Breast epithelium (tissue), 4 donors: ENCODE data around the gene KREMEN2. TPM values are rescaled to one million over a fixed set of nuclear protein-coding genes. Genes with fewer than 3 reads are reported as not detected.
A peak's percentile ranks its signal among the peaks of the same experiment; 100 is the strongest.

Source experiments
- DNase-seq, 2 donors: peaks; one replicate each; pipeline ENCODE4 v3.0.0-alpha.2; 2019; ENCODE audit warnings: low spot score in 2 of 2
- H3K27ac ChIP-seq, 2 donors: fragments of 200-600 bp; sonication (generic) in 1 of 2; one replicate each; pipeline ENCODE4 v1.5.1; 2016 to 2019; ENCODE audit warnings: mild to moderate bottlenecking in 1 of 2
- H3K27me3 ChIP-seq, 2 donors: fragments of 200-600 bp; sonication (generic) in 1 of 2; one replicate each; pipeline versions ENCODE4 v1.5.1 to v1.6.0; 2017 to 2019; ENCODE audit warnings: control low read depth in 1 of 2, mild to moderate bottlenecking in 1 of 2
- H3K36me3 ChIP-seq: fragments of 200-600 bp; one replicate; pipeline ENCODE4 v1.5.1; 2019
- H3K4me1 ChIP-seq, 2 donors: fragments of 200-600 bp; sonication (generic); one replicate each; pipeline ENCODE4 v1.5.1; 2016 to 2019; ENCODE audit warnings: control low read depth in 1 of 2
- H3K4me3 ChIP-seq, 3 donors: fragments of 200-600 bp; sonication (generic); 1 replicate in 2 of 3; 2 replicates in 1 of 3; pipeline ENCODE4 v1.5.1; 2016 to 2019; ENCODE audit warnings: mild to moderate bottlenecking in 3 of 3, moderate library complexity in 2 of 3
- H3K9me3 ChIP-seq, 2 donors: fragments of 200-600 bp; sonication (generic) in 1 of 2; one replicate each; pipeline ENCODE4 v1.5.1; 2016 to 2019; ENCODE audit warnings: control low read depth in 1 of 2
- POLR2A ChIP-seq: fragments of 450-650 bp; IDR thresholded peaks from one replicate; pipeline ENCODE4 v1.6.1; 2016; ENCODE audit warnings: antibody characterized with exemption, mild to moderate bottlenecking, moderate library complexity
- POLR2AphosphoS5 ChIP-seq, 3 donors: sonication (generic); formaldehyde crosslinking; IDR thresholded peaks; one replicate each; pipeline ENCODE4 v1.6.1; 2017; ENCODE audit warnings: antibody characterized with exemption in 3 of 3
- intact Hi-C: fragments of 100-400 bp; cut with DNase I; formaldehyde crosslinking; loops from one replicate; pipeline ENCODE4 v1.15.1; 2023; ENCODE audit warnings: low total_unique reads
- total RNA-seq, 3 donors: library from RNA; depleted of rRNA; stranded (reverse); fragments of >200 nt; gene quantifications; one replicate each; pipeline ENCODE4 v1.1.0, GENCODE V29; 2016
- TF ChIP-seq, protein P1 (sequence below), 3 donors: fragments of 450-650 bp; IDR thresholded peaks; one replicate each; pipeline ENCODE4 v1.5.1; 2016 to 2017; ENCODE audit warnings: antibody characterized with exemption in 3 of 3, mild to moderate bottlenecking in 3 of 3, moderate library complexity in 3 of 3

Gene KREMEN2
- total RNA-seq, 3 donors from 2014 or later = 0.33 TPM; not detected in 2

GRCh38 chr16:3007059-3007956 is 43.2 kb downstream of the KREMEN2 start:
- intact Hi-C loops = no loop called here
- Histone ChIP-seq H3K27me3 (peaks cover 0 to 16% of the 10 kb centered on the region in 2 donors), H3K4me1 (no peaks in the 10 kb centered on the region), H3K27ac (no peak overlapping the region), H3K36me3 (no peaks in the 10 kb centered on the region), H3K4me3 (no peak overlapping the region), H3K9me3 (no peaks in the 10 kb centered on the region)
- no peak for DNase-seq
- no peak for TF ChIP-seq POLR2AphosphoS5 (IDR thresholded peaks at IDR 0.05)
- TF ChIP-seq, protein P1, sequence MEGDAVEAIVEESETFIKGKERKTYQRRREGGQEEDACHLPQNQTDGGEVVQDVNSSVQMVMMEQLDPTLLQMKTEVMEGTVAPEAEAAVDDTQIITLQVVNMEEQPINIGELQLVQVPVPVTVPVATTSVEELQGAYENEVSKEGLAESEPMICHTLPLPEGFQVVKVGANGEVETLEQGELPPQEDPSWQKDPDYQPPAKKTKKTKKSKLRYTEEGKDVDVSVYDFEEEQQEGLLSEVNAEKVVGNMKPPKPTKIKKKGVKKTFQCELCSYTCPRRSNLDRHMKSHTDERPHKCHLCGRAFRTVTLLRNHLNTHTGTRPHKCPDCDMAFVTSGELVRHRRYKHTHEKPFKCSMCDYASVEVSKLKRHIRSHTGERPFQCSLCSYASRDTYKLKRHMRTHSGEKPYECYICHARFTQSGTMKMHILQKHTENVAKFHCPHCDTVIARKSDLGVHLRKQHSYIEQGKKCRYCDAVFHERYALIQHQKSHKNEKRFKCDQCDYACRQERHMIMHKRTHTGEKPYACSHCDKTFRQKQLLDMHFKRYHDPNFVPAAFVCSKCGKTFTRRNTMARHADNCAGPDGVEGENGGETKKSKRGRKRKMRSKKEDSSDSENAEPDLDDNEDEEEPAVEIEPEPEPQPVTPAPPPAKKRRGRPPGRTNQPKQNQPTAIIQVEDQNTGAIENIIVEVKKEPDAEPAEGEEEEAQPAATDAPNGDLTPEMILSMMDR (IDR thresholded peaks at IDR 0.05) = no peak
- no peak for TF ChIP-seq POLR2A

DNA sequence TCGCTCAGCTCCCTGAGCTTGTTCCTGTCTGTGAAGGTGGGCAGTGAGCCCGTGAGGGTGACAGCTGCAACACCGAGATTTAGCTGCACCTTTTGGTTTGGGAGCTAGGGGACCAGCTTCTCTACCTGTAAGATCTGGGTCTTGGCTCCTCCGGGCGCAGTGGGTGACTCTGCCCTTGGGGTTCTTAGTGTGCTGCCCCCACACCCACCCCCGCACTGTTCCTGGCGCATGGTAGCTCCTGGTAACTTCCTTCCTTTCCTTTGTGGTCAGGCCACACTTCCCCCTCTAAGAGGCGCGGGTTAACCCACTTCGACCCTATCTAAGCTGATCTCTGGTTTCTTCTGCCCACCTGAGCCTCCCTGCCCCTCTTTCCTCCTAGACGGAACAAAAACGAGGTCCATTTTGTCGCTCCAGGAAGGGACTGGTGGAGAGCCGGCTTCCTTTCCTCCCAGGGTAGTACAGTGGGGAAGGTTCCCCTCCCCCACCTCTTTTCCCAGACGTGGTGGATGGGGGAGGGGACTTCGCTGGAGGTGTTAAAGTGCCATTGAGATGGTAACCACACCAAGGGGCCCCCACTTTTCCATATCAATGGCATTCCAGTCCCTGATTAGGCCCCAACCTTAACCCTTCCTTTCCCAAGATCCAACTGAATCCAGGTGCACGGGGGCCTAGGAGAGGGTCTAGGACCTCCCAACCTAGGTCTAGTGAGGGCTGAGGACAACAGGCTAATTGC is 44.0 kb downstream of the KREMEN2 start:
- no peak for DNase-seq
- intact Hi-C loops = no loop called here
- Histone ChIP-seq H3K27me3 (peaks cover 0 to 21% of the 10 kb centered on the region in 2 donors), H3K4me1 (no peaks in the 10 kb centered on the region), H3K9me3 (no peaks in the 10 kb centered on the region), H3K27ac (no peak overlapping the region), H3K4me3 (no peak overlapping the region), H3K36me3 (no peaks in the 10 kb centered on the region)
- TF ChIP-seq POLR2A (no peak), POLR2AphosphoS5 (IDR thresholded peaks at IDR 0.05) (no peak)
- TF ChIP-seq, protein P1 (IDR thresholded peaks at IDR 0.05) = no peak

- Histone ChIP-seq H3K4me1 (no peaks in the 10 kb centered on the region), H3K27me3 (peaks cover 0 to 25% of the 10 kb centered on the region in 2 donors), H3K9me3 (no peaks in the 10 kb centered on the region), H3K27ac (no peak overlapping the region), H3K4me3 (no peak overlapping the region), H3K36me3 (no peaks in the 10 kb centered on the region)
- TF ChIP-seq POLR2A = no peak
- TF ChIP-seq, protein P1 (IDR thresholded peaks at IDR 0.05) = no peak
- no peak for TF ChIP-seq POLR2AphosphoS5 (IDR thresholded peaks at IDR 0.05)
- intact Hi-C loops = no loop called here
- no peak for DNase-seq
These were observed 44.6 kb downstream of the KREMEN2 start for GRCh38 chr16:3008690-3009037.

DNA sequence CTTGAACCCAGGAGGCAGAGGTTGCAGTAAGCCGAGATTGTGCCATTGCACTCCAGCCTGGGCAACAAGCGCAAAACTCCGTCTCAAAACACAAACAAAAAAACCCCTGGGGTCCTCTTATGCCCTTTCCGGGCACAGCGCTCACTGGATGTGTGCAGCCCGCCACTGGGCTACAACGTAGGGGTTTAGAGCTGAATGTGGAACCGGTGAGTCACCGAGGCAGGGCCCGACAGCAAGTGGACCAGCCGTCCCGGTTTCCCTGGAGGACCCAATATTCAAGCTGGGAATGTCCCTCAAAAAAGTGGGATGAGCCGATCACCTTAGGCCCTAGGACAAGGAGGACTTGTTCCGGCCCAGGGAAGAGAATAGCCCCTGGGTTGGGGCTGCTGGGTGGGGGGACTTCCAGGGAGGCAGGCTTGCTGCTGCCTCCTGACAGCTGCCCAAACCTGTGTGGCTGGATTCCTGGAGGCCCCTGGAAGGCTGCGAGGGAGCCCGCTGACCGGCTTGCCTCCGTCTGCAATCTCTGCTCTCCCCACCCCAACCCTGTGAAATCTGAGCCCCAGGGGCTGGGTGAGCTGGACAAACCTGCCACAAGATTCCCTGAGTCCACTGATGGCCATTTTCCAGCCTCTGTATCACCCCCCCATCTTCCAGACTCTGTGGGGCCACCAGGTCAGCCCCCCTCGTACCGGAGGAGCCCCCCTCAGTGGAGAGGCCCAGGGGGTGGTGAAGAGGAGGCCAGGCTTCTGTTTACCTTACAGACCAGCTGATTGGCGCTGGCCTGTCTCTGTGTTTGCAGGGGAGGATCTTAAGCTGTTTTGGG is 45.7 kb downstream of the KREMEN2 start:
- Histone ChIP-seq H3K27me3 (peaks cover 0 to 31% of the 10 kb centered on the region in 2 donors), H3K9me3 (no peaks in the 10 kb centered on the region), H3K36me3 (no peaks in the 10 kb centered on the region), H3K4me3 (no peak overlapping the region), H3K27ac (peak overlapping the region; percentile 20 to 65), H3K4me1 (no peaks in the 10 kb centered on the region)
- TF ChIP-seq POLR2AphosphoS5 (IDR thresholded peaks at IDR 0.05) = no peak
- TF ChIP-seq POLR2A = no peak
- TF ChIP-seq, protein P1 (IDR thresholded peaks at IDR 0.05) = no peak
- intact Hi-C loops = no loop called here
- peak; percentile 49 to 71 for DNase-seq
